Uterus (tissue), 2 donors: Measurements from ENCODE around the gene CRELD1.
"Not testable (repeated sequence)": the region's sequence is repeated elsewhere in the genome, so short reads cannot be mapped to it uniquely, and the experiment has no call there.

Experiments used
- CTCF ChIP-seq, 4 experiments: fragments of 200-600 bp in 2 of 4; fragments of 450-650 bp in 2 of 4; sonication (generic) in 2 of 4; IDR thresholded peaks; one replicate each; pipeline ENCODE4 v1.5.1; 2016 to 2019; ENCODE audit warnings: antibody characterized with exemption in 4 of 4, mild to moderate bottlenecking in 2 of 4, moderate library complexity in 1 of 4
- POLR2A ChIP-seq, 2 donors: fragments of 450-650 bp; IDR thresholded peaks; one replicate each; pipeline ENCODE4 v1.6.1; 2016; ENCODE audit warnings: antibody characterized with exemption in 2 of 2, mild to moderate bottlenecking in 1 of 2, moderate library complexity in 1 of 2

DNA sequence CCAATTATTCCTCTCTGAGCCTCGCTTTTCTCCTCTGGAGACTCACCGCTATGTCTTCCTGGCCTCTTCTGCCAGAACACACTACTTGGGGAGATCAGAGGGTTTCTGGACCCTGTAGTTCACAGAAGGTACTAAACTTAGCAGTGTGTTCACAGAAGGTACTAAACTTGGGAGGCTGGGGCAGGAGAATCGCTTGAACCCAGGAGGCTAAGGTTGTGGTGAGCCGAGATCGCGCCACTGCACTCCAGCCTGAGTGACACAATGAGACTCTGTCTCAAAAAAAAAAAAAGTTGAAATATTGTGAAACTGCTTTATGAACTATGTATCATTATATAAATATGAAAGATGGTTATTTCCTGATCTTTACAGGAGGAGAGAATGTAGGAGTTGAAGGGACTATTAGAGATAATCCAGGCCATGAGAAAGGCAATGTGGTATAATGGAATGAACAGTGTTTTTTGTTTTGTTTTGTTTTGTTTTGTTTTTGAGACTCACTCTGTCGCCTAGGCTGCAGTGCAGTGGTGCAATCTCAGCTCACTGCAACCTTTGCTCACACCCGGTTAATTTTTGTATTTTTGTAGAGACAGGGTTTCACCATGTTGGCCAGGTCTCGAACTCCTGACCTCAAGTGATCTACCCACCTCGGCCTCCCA is 36.8 kb upstream of the CRELD1 start:
- not testable (repeated sequence) for TF ChIP-seq CTCF, POLR2A (IDR thresholded peaks at IDR 0.05)
